Omental fat pad (tissue), 4 donors: Measurements from ENCODE around the gene TCN2. TPM values are rescaled to one million over a fixed set of nuclear protein-coding genes. Genes with fewer than 3 reads are reported as not detected.
"Not testable (repeated sequence)": the region's sequence is repeated elsewhere in the genome, so short reads cannot be mapped to it uniquely, and the experiment has no call there.

Source experiments
- ATAC-seq: fragments of 150-250 bp; one replicate; pipeline ENCODE4 v1.9.1; 2016; ENCODE audit warnings: mild to moderate bottlenecking, moderate library complexity; ENCODE audit not compliant: low FRiP score
- DNase-seq: peaks from one replicate; pipeline ENCODE4 v3.0.0-alpha.2; 2019; ENCODE audit warnings: low spot score
- CTCF ChIP-seq, 3 donors: fragments of 450-650 bp; IDR thresholded peaks; one replicate each; pipeline ENCODE4 v1.5.1; 2016 to 2017; ENCODE audit warnings: antibody characterized with exemption in 3 of 3, mild to moderate bottlenecking in 3 of 3, moderate library complexity in 2 of 3
- total RNA-seq, 4 donors: library from RNA; depleted of rRNA; stranded (reverse); fragments of >200 nt; gene quantifications; one replicate each; pipeline ENCODE4 v1.1.0, GENCODE V29; 2016

Gene TCN2
- total RNA-seq, 4 donors from 2014 or later, result 61.3 to 139 (median 73.6) TPM

DNA sequence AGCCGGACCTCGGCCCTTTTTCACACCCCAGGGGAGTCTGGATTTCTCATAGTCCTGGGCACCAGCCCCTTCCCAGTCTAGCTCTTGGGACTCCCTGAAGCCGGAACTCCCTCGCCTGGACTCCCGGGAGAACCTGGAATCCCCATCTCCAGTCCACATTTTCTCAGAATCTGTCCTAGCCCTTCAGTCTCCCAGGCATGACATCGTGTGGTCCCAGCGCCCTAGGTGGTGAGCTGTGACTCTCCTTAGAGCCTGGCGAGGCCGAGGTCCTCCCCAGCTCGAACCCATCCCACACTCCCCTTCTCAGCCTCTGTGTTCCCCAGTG is 61.4 kb downstream of the TCN2 start:
- ATAC-seq (peak; percentile 3), DNase-seq (no peak)
- no peak for TF ChIP-seq CTCF (IDR thresholded peaks at IDR 0.05)

DNA sequence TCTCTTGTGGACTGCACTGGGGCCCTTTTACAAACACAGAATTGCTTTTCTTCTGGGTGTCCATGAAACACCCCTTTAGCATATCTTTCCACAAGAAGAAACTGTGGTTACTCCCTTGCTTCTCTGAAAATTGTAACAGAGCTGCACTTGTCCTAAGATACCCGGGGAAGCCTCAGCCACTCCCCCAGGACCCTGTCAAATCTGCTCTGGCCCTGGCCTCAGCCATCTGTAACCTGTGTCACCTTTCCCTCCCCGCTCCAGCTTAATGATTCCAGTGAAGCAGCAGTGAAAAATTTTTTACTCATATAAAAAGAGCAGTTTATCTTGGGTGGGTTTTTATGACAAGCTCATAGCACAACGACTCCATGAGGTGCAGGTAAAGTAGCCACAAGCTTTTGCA is 64.1 kb downstream of the TCN2 start:
- no peak for TF ChIP-seq CTCF (IDR thresholded peaks at IDR 0.05)

DNA sequence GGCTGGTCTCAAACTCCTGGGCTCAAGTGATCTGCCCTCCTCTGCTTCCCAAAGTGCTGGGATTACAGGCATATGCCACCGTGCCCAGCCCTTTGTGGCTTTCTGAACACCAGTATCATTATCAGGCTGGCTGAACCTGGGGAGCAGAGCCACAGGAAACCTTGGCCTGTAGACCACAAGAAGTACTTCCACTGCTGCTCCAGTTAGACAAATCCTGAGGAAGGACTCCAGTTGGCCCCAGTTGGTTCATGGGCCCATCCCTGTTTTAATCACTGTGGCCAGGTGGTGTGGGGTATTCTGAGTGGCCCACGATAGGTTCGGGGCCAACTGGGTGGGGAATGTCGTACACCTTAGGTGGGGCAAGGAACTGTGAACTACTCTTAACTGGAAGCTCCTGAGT is 66.2 kb downstream of the TCN2 start:
- DNase-seq (no peak), ATAC-seq (no peak)
- TF ChIP-seq CTCF (IDR thresholded peaks at IDR 0.05), result no peak

More for the DNA sequence above, 64.1 kb downstream of the TCN2 start:
- no peak for ATAC-seq
- no peak for DNase-seq

- no peak for DNase-seq
- ATAC-seq, result no peak
- TF ChIP-seq CTCF (IDR thresholded peaks at IDR 0.05), result no peak
Observed at GRCh38 chr22:30674482-30674881, 67.5 kb downstream of the TCN2 start.

DNA sequence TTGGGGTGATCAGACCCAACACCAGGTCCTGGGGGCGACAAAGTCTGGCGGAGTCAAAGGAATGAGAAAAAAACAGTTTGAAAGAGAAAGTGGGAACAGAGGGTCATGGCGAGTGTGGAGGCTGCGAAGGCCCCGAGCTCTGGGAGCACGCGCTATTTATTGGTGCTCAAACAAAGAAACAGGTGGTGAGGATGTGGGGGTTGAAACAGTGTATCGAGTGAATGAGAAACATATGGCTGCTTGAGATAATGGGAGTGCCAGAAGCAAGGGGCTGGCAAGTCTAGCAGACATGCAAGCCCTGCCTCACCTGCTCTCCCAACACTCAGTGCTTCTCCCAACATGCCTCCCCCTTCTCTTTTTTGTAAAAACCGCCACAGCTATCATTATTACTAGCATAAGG is 68.5 kb downstream of the TCN2 start:
- TF ChIP-seq CTCF (IDR thresholded peaks at IDR 0.05), result no peak
- ATAC-seq (no peak), DNase-seq (no peak)

DNA sequence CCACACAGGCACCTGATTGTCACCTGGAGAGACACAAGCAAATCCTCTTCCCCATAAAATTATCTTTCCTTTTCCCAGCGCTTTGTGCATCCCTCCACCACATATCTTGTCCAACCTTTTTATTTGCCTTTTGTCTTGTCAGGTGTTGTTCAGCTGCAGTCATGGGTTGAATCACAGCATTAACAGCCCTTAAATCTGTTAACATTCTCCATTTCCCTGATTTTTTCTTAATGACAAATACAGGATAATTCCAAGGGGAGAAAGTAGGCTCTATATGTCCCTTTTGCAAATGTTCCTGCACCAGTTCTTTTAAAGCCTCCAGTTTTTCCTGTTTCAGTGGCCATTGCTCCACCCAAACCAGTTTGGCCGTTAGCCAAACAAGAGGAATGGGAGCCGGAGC is 69.6 kb downstream of the TCN2 start:
- DNase-seq, ATAC-seq: not testable (repeated sequence)

Other genes with a start within 250 kb of the TCN2 start
- 10 to 100 TPM in 3 of 4 donors, 1 to 10 TPM in 1; 6.7 to 16.9 (median 11.8) TPM for gene RNF215, start 219.8 kb upstream of the TCN2 start, total RNA-seq
- 1 to 10 TPM; 3.0 to 8.8 (median 5.0) TPM for gene SEC14L2, start 210.2 kb upstream of the TCN2 start, total RNA-seq
- 10 to 100 TPM; 11.2 to 14.7 (median 14.1) TPM for gene MTFP1, start 181.4 kb upstream of the TCN2 start, total RNA-seq
- not detected for gene SEC14L3, start 135.2 kb upstream of the TCN2 start, total RNA-seq
- gene SEC14L4, start 101.5 kb upstream of the TCN2 start, total RNA-seq, result under 1 TPM in 1 of 4 donors, not detected in 3; 0.46 TPM
- gene SEC14L6, start 60.4 kb upstream of the TCN2 start, total RNA-seq, result 1 to 10 TPM in 3 of 4 donors, not detected in 1; 1.3 to 3.9 (median 2.2) TPM
- gene GAL3ST1, start 32.5 kb upstream of the TCN2 start, total RNA-seq, result 1 to 10 TPM in 3 of 4 donors, not detected in 1; 1.4 to 2.5 (median 1.8) TPM
- 10 to 100 TPM; 50.9 to 99.2 (median 54.0) TPM for gene PES1, start 15.3 kb upstream of the TCN2 start, total RNA-seq
- gene SLC35E4, start 28.6 kb downstream of the TCN2 start, total RNA-seq, result 10 to 100 TPM in 1 of 4 donors, 1 to 10 TPM in 3; 4.6 to 14.2 (median 6.2) TPM
- 10 to 100 TPM in 1 of 4 donors, 1 to 10 TPM in 3; 5.8 to 18.0 (median 8.2) TPM for gene DUSP18, start 60.7 kb downstream of the TCN2 start, total RNA-seq
- 1 to 10 TPM; 1.3 to 7.4 (median 4.4) TPM for gene OSBP2, start 87.7 kb downstream of the TCN2 start, total RNA-seq